GM12864 (cell line): ENCODE measurements around the gene PANK4.

Source experiments
- DNase-seq: peaks from one replicate; pipeline ENCODE4 v3.0.0-alpha.2; 2011; ENCODE audit warnings: low read depth
- H3K4me3 ChIP-seq: 2 replicates; pipeline ENCODE4 v1.5.1; 2011; ENCODE audit warnings: mild to moderate bottlenecking, low read depth, low read length, control low read depth
- TF ChIP-seq, protein P1 (sequence below): IDR thresholded peaks from 2 replicates; pipeline ENCODE4 v1.5.1; 2011; ENCODE audit warnings: low read depth, mild to moderate bottlenecking, moderate library complexity, low read length, control low read depth, inconsistent platforms; ENCODE audit errors: missing control alignments

PANK4 gene

DNA sequence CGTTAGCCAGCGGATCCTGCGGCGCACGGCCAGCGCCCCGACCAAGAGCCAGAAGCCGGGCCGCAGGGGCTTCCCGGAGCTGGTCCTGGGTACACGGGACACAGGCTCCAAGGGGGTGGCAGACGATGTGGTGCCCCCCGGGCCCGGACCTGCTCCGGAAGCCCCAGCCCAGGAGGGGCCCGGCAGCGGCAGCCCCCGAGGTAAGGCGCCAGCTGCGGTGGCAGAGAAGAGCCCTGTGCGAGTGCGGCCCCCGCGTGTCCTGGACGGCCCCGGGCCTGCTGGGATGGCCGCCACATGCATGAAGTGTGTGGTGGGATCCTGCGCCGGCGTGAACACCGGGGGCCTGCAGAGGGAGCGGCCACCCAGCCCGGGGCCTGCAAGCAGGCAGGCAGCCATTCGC, 24.2 kb downstream of the PANK4 start:
- TF ChIP-seq, protein P1, sequence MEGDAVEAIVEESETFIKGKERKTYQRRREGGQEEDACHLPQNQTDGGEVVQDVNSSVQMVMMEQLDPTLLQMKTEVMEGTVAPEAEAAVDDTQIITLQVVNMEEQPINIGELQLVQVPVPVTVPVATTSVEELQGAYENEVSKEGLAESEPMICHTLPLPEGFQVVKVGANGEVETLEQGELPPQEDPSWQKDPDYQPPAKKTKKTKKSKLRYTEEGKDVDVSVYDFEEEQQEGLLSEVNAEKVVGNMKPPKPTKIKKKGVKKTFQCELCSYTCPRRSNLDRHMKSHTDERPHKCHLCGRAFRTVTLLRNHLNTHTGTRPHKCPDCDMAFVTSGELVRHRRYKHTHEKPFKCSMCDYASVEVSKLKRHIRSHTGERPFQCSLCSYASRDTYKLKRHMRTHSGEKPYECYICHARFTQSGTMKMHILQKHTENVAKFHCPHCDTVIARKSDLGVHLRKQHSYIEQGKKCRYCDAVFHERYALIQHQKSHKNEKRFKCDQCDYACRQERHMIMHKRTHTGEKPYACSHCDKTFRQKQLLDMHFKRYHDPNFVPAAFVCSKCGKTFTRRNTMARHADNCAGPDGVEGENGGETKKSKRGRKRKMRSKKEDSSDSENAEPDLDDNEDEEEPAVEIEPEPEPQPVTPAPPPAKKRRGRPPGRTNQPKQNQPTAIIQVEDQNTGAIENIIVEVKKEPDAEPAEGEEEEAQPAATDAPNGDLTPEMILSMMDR = no peak
- H3K4me3 ChIP-seq = no peak overlapping the region
- no peak for DNase-seq

DNA sequence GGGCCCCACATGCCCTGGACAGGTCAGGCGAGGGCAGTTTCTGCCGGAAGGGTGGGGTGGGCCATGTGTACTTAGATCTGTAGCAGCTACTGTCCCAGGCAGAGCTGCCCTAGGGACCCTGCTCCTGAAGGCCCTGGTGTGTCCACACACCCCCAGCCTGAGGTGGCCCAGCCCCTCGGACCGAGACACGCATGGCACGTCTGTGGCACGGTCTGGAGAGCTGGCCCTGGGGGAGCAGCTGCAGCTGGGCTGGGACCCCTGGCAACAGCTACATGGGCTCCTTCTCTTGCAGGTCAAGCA, 24.6 kb downstream of the PANK4 start:
- DNase-seq = no peak
- TF ChIP-seq, protein P1 = no peak
- H3K4me3 ChIP-seq = no peak overlapping the region

DNA sequence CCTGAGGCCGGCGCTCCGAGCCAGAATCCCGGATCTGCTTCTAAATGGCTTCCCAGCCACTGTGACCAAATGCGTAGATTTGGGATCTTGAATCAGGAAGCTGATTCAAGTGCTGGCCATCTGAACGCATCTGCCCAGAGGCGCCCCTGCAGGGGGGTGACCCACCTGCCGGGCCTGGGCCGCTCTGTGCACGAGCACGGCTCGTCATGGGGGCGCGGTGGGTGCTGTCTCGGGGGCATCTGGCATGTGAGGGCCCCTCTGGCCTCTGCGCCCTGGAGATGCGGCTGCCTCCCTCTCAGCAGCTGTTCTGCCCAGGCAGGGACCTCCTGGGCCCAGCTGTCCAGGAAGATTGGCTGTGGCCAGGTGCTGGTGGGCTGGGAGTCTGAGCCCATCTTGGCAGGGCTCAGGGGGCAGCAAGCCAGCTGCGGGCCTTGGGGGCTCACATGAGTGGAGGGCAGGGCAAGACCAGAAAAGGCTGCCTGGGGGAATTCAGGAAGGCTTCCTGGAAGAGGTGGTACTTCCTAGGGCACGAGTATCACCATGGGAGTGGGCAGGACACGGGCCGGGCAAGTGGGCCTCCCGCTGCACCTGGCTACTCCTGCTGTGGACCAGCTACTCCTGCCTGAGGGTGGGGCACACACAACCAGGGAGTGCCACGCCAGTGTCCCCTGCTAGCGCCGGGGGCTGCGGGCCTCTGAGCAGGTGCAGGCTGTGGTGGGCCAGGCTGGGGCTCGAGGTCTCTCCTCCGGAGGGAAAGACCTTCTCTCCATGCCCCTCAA, 25.2 kb downstream of the PANK4 start:
- TF ChIP-seq, protein P1 = no peak
- no peak for DNase-seq
- H3K4me3 ChIP-seq = no peak overlapping the region

DNA sequence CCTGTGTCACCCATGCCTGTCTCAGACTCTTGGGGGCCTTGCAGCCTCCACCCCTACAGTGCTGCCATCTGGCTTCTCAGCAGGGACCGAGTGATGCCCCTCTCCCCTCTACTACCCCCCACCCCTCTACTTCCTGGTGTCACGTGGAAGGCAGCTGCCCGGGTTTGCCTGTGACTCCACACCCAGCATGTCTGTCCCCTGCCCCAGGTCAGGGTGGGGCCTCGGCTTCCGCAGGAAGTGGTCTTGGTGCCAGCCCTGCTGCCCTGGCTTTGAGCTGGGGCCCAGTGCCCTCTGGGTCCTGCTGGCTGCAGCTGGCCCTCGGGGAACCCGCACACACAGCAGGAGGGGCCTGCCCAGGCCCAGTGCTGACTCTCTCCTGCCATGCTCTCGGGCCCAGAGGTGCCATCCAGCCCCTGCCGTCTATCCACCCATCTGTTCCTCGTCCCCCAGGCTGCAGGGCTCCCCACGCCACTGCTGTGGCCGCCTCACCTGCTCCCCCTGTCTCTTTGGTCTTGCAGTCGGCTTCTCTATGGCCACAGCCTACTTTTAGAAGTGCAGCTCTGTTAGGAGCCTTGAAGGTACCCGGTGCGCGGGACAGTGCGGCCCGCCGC, 26.3 kb downstream of the PANK4 start:
- H3K4me3 ChIP-seq = no peak overlapping the region
- no peak for DNase-seq
- TF ChIP-seq, protein P1 = no peak

DNA sequence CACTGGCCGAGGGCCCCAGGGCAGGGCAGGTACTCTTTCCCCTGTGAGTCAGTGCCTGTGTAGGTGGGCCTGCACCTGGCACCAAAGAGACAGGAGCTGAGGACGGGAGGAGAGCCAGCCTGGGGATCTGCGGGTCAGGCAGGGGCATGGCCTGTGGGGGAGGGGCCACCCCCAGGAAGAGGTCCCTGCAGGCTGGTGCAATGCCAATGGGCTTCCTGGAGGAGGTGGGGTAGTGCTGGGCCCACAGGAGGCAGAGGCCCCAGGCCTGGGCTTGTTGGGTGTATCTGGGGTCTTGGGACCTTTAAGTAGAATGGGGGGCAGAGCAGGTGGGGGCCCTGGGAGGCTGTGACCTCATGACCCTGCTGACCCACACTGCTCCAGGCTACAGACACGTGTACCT, 27.1 kb downstream of the PANK4 start:
- H3K4me3 ChIP-seq = no peak overlapping the region
- TF ChIP-seq, protein P1 = no peak
- DNase-seq = no peak

DNA sequence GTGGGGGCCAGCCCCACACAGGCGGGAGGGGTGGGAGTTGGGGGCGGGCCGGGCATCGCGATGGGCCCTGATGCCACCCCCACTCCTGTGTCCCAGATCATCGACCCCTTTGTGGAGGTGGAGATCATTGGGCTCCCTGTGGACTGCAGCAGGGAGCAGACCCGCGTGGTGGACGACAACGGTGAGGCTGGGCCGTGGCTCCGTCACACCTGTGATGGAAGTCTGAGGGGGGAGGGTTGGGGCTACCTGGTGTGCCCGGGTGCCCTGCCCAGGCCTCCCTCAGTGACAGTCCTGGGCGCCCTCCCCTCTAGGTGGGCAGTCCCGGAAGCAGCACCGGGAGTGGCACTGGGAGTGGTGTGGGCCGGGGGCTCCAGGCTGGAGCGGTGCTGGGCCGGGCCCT, 27.7 kb downstream of the PANK4 start:
- H3K4me3 ChIP-seq = no peak overlapping the region
- DNase-seq = no peak
- TF ChIP-seq, protein P1 = no peak

DNA sequence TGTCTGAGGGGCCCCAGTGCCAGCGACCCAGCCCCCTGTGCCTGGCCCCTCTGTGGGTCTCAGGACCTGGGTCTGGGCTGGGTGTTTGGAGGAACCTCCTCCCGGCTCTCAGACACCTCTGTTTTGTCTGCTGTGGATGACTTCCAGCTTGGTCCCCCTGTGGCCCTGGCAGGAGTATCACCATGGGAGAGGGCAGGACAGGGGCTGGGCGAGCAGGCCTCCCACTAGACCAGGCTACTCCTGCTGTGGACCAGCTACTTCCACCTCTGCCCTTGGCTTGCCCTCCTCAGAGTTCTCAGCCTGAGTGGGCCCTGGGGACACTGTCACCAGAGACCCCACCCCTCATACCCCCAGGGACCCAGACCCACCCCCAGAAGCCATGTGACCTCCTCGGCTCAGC, 28.5 kb downstream of the PANK4 start:
- TF ChIP-seq, protein P1 = no peak
- H3K4me3 ChIP-seq = no peak overlapping the region
- DNase-seq = no peak
